CD14-positive monocyte (primary cell): ENCODE results near the gene HSD17B10. TPM values are rescaled to one million over a fixed set of nuclear protein-coding genes. Genes with fewer than 3 reads are reported as not detected.
A peak's percentile ranks its signal among the peaks of the same experiment; 100 is the strongest.

Experiments used
- DNase-seq, 3 donors: peaks; one replicate each; pipeline ENCODE4 v3.0.0-alpha.2; 2011 to 2022
- H2AFZ ChIP-seq: 2 replicates; pipeline ENCODE4 v1.6.0; 2012; ENCODE audit warnings: mild to moderate bottlenecking, low read depth, low read length, inconsistent platforms; ENCODE audit not compliant: insufficient read depth, poor library complexity, severe bottlenecking
- H3K27ac ChIP-seq, 2 donors: 1 replicate in 1 of 2; 2 replicates in 1 of 2; pipeline ENCODE4 v1.5.1; 2012 to 2013; ENCODE audit warnings: low read length in 2 of 2, control low read depth in 1 of 2, inconsistent platforms in 1 of 2, low read depth in 1 of 2, mild to moderate bottlenecking in 1 of 2
- H3K27me3 ChIP-seq, 2 donors: one replicate each; pipeline versions ENCODE4 v1.6.0 to v1.6.1; 2011 to 2013; ENCODE audit warnings: low read length in 2 of 2; ENCODE audit not compliant: control insufficient read depth in 2 of 2, insufficient read depth in 2 of 2
- H3K36me3 ChIP-seq, 2 donors: replicated peaks in 1 of 2; 1 replicate in 1 of 2; 2 replicates in 1 of 2; pipeline versions ENCODE4 v1.5.1 to v1.6.1; 2012 to 2013; ENCODE audit warnings: low read length in 2 of 2, control low read depth in 1 of 2, inconsistent platforms in 1 of 2, mild to moderate bottlenecking in 1 of 2; ENCODE audit not compliant: insufficient read depth in 2 of 2, control insufficient read depth in 1 of 2
- H3K4me1 ChIP-seq, 2 donors: 1 replicate in 1 of 2; 2 replicates in 1 of 2; pipeline versions ENCODE4 v1.5.1 to v1.6.1; 2012 to 2013; ENCODE audit warnings: low read length in 2 of 2, control low read depth in 1 of 2, inconsistent platforms in 1 of 2, mild to moderate bottlenecking in 1 of 2, moderate library complexity in 1 of 2; ENCODE audit not compliant: insufficient read depth in 2 of 2, control insufficient read depth in 1 of 2
- H3K4me2 ChIP-seq: replicated peaks from 2 replicates; pipeline ENCODE3; 2012; ENCODE audit warnings: low read length, moderate library complexity, mild to moderate bottlenecking; ENCODE audit not compliant: poor library complexity, severe bottlenecking; ENCODE audit errors: extremely low read depth
- H3K4me3 ChIP-seq, 3 experiments: fragments of 200-600 bp in 1 of 3; sonication (generic) in 1 of 3; replicated peaks in 1 of 3; 1 replicate in 2 of 3; 2 replicates in 1 of 3; pipeline ENCODE4 v1.5.1; 2011 to 2013; ENCODE audit warnings: low read length in 3 of 3, mild to moderate bottlenecking in 3 of 3, control low read depth in 2 of 3, low read depth in 2 of 3, inconsistent platforms in 1 of 3, moderate library complexity in 1 of 3
- H3K79me2 ChIP-seq: 2 replicates; pipeline ENCODE4 v1.6.0; 2012; ENCODE audit warnings: mild to moderate bottlenecking, control low read depth, inconsistent platforms, low read length, moderate library complexity; ENCODE audit not compliant: insufficient read depth
- H3K9ac ChIP-seq: 2 replicates; pipeline ENCODE4 v1.6.0; 2017; ENCODE audit warnings: low read length, mild to moderate bottlenecking; ENCODE audit not compliant: insufficient read depth, poor library complexity, severe bottlenecking
- H3K9me3 ChIP-seq, 2 donors: replicated peaks in 1 of 2; 1 replicate in 1 of 2; 2 replicates in 1 of 2; pipeline versions ENCODE4 v1.5.1 to v1.6.1; 2012 to 2013; ENCODE audit warnings: low read length in 2 of 2, control low read depth in 1 of 2; ENCODE audit not compliant: control insufficient read depth in 1 of 2, insufficient read depth in 1 of 2
- H4K20me1 ChIP-seq: 2 replicates; pipeline ENCODE4 v1.6.0; 2012; ENCODE audit warnings: mild to moderate bottlenecking, low read length, control low read depth, moderate library complexity; ENCODE audit not compliant: insufficient read depth
- H3K27ac Mint-ChIP-seq, 7 donors: one replicate each; pipeline ENCODE4 v1.8.0; 2020; ENCODE audit warnings: mild to moderate bottlenecking in 7 of 7, mixed read lengths in 7 of 7, moderate library complexity in 6 of 7, inconsistent platforms in 2 of 7
- H3K27me3 Mint-ChIP-seq, 3 donors: one replicate each; pipeline ENCODE4 v1.8.0; 2021 to 2022; ENCODE audit warnings: low read depth in 3 of 3, mild to moderate bottlenecking in 3 of 3, mixed read lengths in 3 of 3, moderate library complexity in 3 of 3, inconsistent platforms in 1 of 3
- H3K36me3 Mint-ChIP-seq, 2 donors: one replicate each; pipeline ENCODE4 v1.8.0; 2020; ENCODE audit warnings: mixed read lengths in 2 of 2, inconsistent platforms in 1 of 2, mild to moderate bottlenecking in 1 of 2
- H3K4me1 Mint-ChIP-seq: one replicate; pipeline ENCODE4 v1.8.0; 2020; ENCODE audit warnings: mild to moderate bottlenecking, mixed read lengths
- H3K4me3 Mint-ChIP-seq, 2 donors: one replicate each; pipeline ENCODE4 v1.8.0; 2020; ENCODE audit warnings: mild to moderate bottlenecking in 2 of 2, mixed read lengths in 2 of 2, moderate library complexity in 1 of 2
- H3K9me3 Mint-ChIP-seq, 7 donors: one replicate each; pipeline ENCODE4 v1.8.0; 2020 to 2022; ENCODE audit warnings: mixed read lengths in 7 of 7, mild to moderate bottlenecking in 6 of 7, moderate library complexity in 6 of 7, inconsistent platforms in 2 of 7
- CTCF ChIP-seq: fragments of 200-600 bp; IDR thresholded peaks from one replicate; pipeline ENCODE4 v1.8.0; 2022; ENCODE audit warnings: antibody characterized with exemption, mild to moderate bottlenecking
- WGBS: methylation state at CpG from one replicate; pipeline ENCODE4 v1.1.5; 2013; ENCODE audit warnings: missing lambda C conversion rate; ENCODE audit not compliant: insufficient coverage; 5-methylcytosine and 5-hydroxymethylcytosine counted together
- intact Hi-C, 2 donors: fragments of 100-400 bp; cut with micrococcal nuclease; formaldehyde crosslinking; loops; one replicate each; pipeline versions ENCODE4 v1.15.0 to v1.15.1; 2023
- polyA plus RNA-seq, 3 donors: library from polyadenylated mRNA; depleted of rRNA in 1 of 3; unstranded in 2 of 3; stranded (reverse) in 1 of 3; fragments of 300-500 nt in 2 of 3; fragments of >200 nt in 1 of 3; fragmentation: Illumina TruSeq in 2 of 3; gene quantifications; 1 replicate in 2 of 3; 2 replicates in 1 of 3; pipeline ENCODE4 v1.2.3, GENCODE V29; 2012 to 2021

HSD17B10 gene
- polyA plus RNA-seq, 3 donors, result 93.2 to 163 (median 136) TPM

DNA sequence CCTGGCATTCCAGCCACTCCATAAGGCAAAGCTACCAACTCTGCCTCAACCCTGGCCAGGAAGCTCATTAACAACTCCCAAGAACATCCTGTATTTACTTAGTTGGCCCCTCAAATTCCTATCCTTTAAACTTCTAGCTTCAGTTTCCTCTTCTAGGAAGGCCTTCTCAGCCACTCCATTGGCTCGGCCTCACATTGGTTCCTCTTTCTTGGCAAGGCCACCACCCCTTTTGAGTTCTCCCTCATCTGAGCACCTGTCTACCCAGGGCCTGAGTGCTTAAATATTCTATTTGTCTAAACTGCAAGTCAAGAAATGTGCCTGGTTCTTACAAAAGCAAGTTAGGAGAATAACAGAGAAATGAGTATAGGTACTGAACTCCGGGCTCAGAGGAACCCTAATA lies 21.7 kb downstream of the HSD17B10 start:
- Histone ChIP-seq H3K27me3 (no peaks in the 10 kb centered on the region), H3K27ac (peak overlapping the region in 1 of 2 donors; percentile 33), H2AFZ (no peak overlapping the region), H3K79me2 (peaks cover 39% of the 10 kb centered on the region), H3K4me2 (no peak overlapping the region), H3K4me1 (peaks cover 5 to 6% of the 10 kb centered on the region in 2 donors), H3K9ac (no peak overlapping the region), H3K4me3 (no peak overlapping the region), H3K36me3 (peaks cover 42 to 86% of the 10 kb centered on the region in 2 donors), H4K20me1 (peaks cover 42% of the 10 kb centered on the region), H3K9me3 (no peaks in the 10 kb centered on the region)
- DNase-seq, result peak; percentile 4 to 14 (median 9)
- intact Hi-C loops, result no loop called here
- no peak for TF ChIP-seq CTCF
- no CpG with 5 or more reads among the region's 2 CpGs for WGBS
- H3K27me3 Mint-ChIP-seq, result no peaks in the 10 kb centered on the region
- H3K4me3 Mint-ChIP-seq, result no peak overlapping the region
- peaks cover 0 to 2% (median 0%) of the 10 kb centered on the region in 7 donors for H3K9me3 Mint-ChIP-seq
- H3K27ac Mint-ChIP-seq, result peak overlapping the region; percentile 0 to 79 (median 63)
- peaks cover 7% of the 10 kb centered on the region for H3K4me1 Mint-ChIP-seq
- H3K36me3 Mint-ChIP-seq, result peaks cover 49 to 84% of the 10 kb centered on the region in 2 donors

- Histone ChIP-seq H3K4me3 (no peak overlapping the region), H3K4me1 (no peaks in the 10 kb centered on the region), H3K27ac (no peak overlapping the region), H3K36me3 (peaks cover 77 to 100% of the 10 kb centered on the region in 2 donors), H2AFZ (no peak overlapping the region), H3K9ac (no peak overlapping the region), H3K79me2 (no peaks in the 10 kb centered on the region), H4K20me1 (no peaks in the 10 kb centered on the region), H3K9me3 (no peaks in the 10 kb centered on the region), H3K4me2 (no peak overlapping the region), H3K27me3 (no peaks in the 10 kb centered on the region)
- no peak for TF ChIP-seq CTCF
- DNase-seq, result no peak
- intact Hi-C loops, result no loop called here
- H3K4me3 Mint-ChIP-seq, result no peak overlapping the region
- no peak overlapping the region for H3K27ac Mint-ChIP-seq
- 100% methylated on average over 2 of the region's 10 CpGs for WGBS
- H3K9me3 Mint-ChIP-seq, result peaks cover 0 to 3% (median 0%) of the 10 kb centered on the region in 7 donors
- H3K36me3 Mint-ChIP-seq, result peaks cover 65 to 91% of the 10 kb centered on the region in 2 donors
- H3K27me3 Mint-ChIP-seq, result peaks cover 0 to 1% (median 0%) of the 10 kb centered on the region in 3 donors
- H3K4me1 Mint-ChIP-seq, result no peaks in the 10 kb centered on the region
These were observed 30.6 kb downstream of the HSD17B10 start for GRCh38 chrX:53403535-53403934.
